ENCODE measurements around the gene PRKN.

DNA sequence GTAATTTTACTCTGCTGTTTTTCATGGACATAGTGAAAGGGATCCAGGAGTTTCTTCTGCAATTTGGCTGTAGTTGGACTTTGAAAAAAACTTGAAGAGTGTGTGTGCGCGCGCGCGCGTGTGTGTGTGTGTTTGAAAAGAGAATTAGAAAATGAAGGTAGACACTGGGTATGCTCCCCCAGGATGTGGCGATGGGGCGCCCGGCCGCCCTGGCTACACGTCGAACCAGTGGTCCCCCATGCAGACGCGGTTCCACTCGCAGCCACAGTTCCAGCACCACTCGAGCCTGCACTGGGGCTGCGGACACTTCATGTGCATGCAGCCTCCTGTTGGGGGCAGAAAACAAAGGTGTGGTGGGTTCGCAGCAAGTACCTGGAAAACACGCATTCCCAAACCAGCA is 1377.7 kb downstream of the PRKN start:
- no peak for TF ChIP-seq EZH2phosphoT487 (IDR thresholded peaks at IDR 0.05; ENCODE audit: unreplicated experiment)
- TF ChIP-seq, protein P1, sequence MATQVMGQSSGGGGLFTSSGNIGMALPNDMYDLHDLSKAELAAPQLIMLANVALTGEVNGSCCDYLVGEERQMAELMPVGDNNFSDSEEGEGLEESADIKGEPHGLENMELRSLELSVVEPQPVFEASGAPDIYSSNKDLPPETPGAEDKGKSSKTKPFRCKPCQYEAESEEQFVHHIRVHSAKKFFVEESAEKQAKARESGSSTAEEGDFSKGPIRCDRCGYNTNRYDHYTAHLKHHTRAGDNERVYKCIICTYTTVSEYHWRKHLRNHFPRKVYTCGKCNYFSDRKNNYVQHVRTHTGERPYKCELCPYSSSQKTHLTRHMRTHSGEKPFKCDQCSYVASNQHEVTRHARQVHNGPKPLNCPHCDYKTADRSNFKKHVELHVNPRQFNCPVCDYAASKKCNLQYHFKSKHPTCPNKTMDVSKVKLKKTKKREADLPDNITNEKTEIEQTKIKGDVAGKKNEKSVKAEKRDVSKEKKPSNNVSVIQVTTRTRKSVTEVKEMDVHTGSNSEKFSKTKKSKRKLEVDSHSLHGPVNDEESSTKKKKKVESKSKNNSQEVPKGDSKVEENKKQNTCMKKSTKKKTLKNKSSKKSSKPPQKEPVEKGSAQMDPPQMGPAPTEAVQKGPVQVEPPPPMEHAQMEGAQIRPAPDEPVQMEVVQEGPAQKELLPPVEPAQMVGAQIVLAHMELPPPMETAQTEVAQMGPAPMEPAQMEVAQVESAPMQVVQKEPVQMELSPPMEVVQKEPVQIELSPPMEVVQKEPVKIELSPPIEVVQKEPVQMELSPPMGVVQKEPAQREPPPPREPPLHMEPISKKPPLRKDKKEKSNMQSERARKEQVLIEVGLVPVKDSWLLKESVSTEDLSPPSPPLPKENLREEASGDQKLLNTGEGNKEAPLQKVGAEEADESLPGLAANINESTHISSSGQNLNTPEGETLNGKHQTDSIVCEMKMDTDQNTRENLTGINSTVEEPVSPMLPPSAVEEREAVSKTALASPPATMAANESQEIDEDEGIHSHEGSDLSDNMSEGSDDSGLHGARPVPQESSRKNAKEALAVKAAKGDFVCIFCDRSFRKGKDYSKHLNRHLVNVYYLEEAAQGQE (IDR thresholded peaks at IDR 0.05; ENCODE audit: unreplicated experiment): no peak
- TF ChIP-seq, protein P2, sequence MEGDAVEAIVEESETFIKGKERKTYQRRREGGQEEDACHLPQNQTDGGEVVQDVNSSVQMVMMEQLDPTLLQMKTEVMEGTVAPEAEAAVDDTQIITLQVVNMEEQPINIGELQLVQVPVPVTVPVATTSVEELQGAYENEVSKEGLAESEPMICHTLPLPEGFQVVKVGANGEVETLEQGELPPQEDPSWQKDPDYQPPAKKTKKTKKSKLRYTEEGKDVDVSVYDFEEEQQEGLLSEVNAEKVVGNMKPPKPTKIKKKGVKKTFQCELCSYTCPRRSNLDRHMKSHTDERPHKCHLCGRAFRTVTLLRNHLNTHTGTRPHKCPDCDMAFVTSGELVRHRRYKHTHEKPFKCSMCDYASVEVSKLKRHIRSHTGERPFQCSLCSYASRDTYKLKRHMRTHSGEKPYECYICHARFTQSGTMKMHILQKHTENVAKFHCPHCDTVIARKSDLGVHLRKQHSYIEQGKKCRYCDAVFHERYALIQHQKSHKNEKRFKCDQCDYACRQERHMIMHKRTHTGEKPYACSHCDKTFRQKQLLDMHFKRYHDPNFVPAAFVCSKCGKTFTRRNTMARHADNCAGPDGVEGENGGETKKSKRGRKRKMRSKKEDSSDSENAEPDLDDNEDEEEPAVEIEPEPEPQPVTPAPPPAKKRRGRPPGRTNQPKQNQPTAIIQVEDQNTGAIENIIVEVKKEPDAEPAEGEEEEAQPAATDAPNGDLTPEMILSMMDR (conservative IDR thresholded peaks at IDR 0.05; ENCODE audit: low read depth in 2 of 2): no peak
- no peak for TF ChIP-seq EZH2 (IDR thresholded peaks at IDR 0.05; ENCODE audit: low read depth, unreplicated experiment)
- no peak for TF ChIP-seq ZNF331 (CRISPR knock-in tag; IDR thresholded peaks at IDR 0.05; ENCODE audit: low read depth)
- TF ChIP-seq CREB1 (CRISPR knock-in tag; IDR thresholded peaks at IDR 0.05; ENCODE audit: low read depth): no peak
- TF ChIP-seq JUNB (IDR thresholded peaks at IDR 0.05; ENCODE audit: unreplicated experiment): no peak
- TF ChIP-seq NANOG (IDR thresholded peaks at IDR 0.05; ENCODE audit: borderline replicate concordance): no peak
- no peak for TF ChIP-seq POLR2AphosphoS5 (IDR thresholded peaks at IDR 0.05; ENCODE audit: low read depth)
- no peak for TF ChIP-seq STAT1 (IDR thresholded peaks at IDR 0.05; ENCODE audit: unreplicated experiment)

Measured in GM23338 (cell line).